ENCODE measurements around the gene RTKN. TPM values are rescaled to one million over a fixed set of nuclear protein-coding genes. Genes with fewer than 3 reads are reported as not detected.

Gene RTKN
- polyA plus RNA-seq, 2 of the 4 experiments (the other 2 are of a cell fraction) = 15.1 to 20.1 TPM

DNA sequence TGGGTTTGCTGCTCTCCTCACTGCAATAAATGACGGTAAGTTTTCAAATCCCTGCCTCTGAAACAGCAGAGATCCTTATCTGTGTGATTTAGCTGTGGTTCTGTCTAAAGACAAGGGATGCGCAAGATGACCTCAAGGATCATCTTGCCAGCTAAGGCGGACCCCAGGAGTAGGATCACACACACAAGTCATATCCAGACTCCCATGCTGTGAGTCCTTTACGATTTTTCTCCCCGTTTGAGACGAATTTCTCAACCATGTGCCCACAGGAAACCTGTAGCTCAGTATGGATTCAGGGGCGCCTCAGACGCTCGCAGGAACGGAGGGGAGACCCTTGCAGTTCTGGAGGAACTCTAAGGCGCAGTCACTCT, 50.5 kb downstream of the RTKN start:
- TF ChIP-seq GATA3 (IDR thresholded peaks at IDR 0.05; ENCODE audit: borderline replicate concordance) = peak; percentile 44; the same call in 1 of the 2 replicates
- no peak for TF ChIP-seq FOXS1 (CRISPR knock-in tag; IDR thresholded peaks at IDR 0.05)

DNA sequence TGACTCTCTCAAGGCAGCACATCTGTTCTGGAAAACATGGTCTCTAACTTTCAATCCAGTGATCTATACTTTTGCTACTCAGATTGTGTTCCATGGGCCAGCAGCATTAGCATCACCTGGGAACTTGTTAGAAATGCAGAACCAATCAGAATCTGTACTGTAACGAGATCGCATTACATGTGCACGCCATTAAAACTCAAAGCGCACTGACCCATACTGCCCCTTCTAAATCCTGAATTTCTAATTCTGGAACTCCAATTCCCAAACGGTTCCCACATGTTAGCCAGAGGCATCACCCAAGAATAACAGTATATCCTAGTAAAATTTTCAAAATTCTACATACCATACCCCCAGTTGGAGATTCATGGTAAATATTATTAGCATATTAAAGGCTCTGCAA, 51.1 kb downstream of the RTKN start:
- TF ChIP-seq CHD2 (IDR thresholded peaks at IDR 0.05; ENCODE audit: low read length, partially characterized antibody) (no peak), RFX5 (IDR thresholded peaks at IDR 0.05) (no peak), MAZ (IDR thresholded peaks at IDR 0.05; ENCODE audit: borderline replicate concordance, low read depth, low read length) (no peak), CHD4 (IDR thresholded peaks at IDR 0.05; ENCODE audit: borderline replicate concordance) (no peak), NR3C1 (IDR thresholded peaks at IDR 0.05) (no peak), ZFP36 (IDR thresholded peaks at IDR 0.05; ENCODE audit: borderline replicate concordance, partially characterized antibody) (no peak), SMC3 (IDR thresholded peaks at IDR 0.05) (no peak), CBX2 (IDR thresholded peaks at IDR 0.05; ENCODE audit: borderline replicate concordance, low read depth) (no peak), RAD21 (conservative IDR thresholded peaks at IDR 0.05 in 1 of 2, IDR thresholded peaks at IDR 0.05 in 1 of 2) (no peak), HOXA7 (CRISPR knock-in tag; IDR thresholded peaks at IDR 0.05) (no peak)
- TF ChIP-seq, protein P1, sequence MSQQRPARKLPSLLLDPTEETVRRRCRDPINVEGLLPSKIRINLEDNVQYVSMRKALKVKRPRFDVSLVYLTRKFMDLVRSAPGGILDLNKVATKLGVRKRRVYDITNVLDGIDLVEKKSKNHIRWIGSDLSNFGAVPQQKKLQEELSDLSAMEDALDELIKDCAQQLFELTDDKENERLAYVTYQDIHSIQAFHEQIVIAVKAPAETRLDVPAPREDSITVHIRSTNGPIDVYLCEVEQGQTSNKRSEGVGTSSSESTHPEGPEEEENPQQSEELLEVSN (IDR thresholded peaks at IDR 0.05; ENCODE audit: borderline replicate concordance, low read depth) = no peak
- 77% methylated on average over 5 of the region's 5 CpGs for WGBS (ENCODE audit: missing lambda C conversion rate)
- no peaks in the 10 kb centered on the region for H3K9me3 ChIP-seq
- peak overlapping the region; percentile 72 for H3K4me3 ChIP-seq
- no peak for ATAC-seq
- no peak for DNase-seq (ENCODE audit: low read depth in 1 of 2, low spot score in 1 of 2)
- CTCF ChIA-PET = interaction anchor here (0.8 to 4.7 kb wide), 18 partner anchors 8 to 193 kb away, joined by 3 to 39 read pairs (median 10); partner anchors contain the start of genes DCTN1 and INO80B
- FAIRE-seq = no peak
- H3K4me1 ChIP-seq = peaks cover 24% of the 10 kb centered on the region
- POLR2A ChIA-PET = no interaction called here
- peak overlapping the region in 1 of 2 experiments; percentile 93; a peak in 1 of 6 replicates for H3K27ac ChIP-seq
- peak overlapping the region; percentile 90 for H3K4me2 ChIP-seq

More for the DNA sequence above, 50.5 kb downstream of the RTKN start:
- ATAC-seq (peak in 1 of 2 experiments; percentile 47; a peak in 5 of 6 replicates), DNase-seq (ENCODE audit: low read depth in 1 of 2, low spot score in 1 of 2) (peak in 1 of 2 experiments; percentile 49), FAIRE-seq (no peak)
- peak overlapping the region; percentile 72 for H3K4me3 ChIP-seq
- CTCF ChIA-PET = interaction anchor here (0.5 to 4.7 kb wide), 46 partner anchors 9 to 566 kb away, joined by 3 to 39 read pairs (median 4); partner anchors contain the start of genes DCTN1 and INO80B
- 2% methylated on average over 11 of the region's 11 CpGs for WGBS (ENCODE audit: missing lambda C conversion rate)
- H3K27ac ChIP-seq = peak overlapping the region; percentile 85 to 93
- H3K9me3 ChIP-seq = no peaks in the 10 kb centered on the region
- POLR2A ChIA-PET = interaction anchor here (1.0 kb wide), 1 partner anchor 30 kb away, joined by 3 read pairs; the partner anchor contains the start of genes C2orf81 and WDR54
- peak overlapping the region; percentile 90 for H3K4me2 ChIP-seq
- H3K4me1 ChIP-seq = peaks cover 24% of the 10 kb centered on the region

DNA sequence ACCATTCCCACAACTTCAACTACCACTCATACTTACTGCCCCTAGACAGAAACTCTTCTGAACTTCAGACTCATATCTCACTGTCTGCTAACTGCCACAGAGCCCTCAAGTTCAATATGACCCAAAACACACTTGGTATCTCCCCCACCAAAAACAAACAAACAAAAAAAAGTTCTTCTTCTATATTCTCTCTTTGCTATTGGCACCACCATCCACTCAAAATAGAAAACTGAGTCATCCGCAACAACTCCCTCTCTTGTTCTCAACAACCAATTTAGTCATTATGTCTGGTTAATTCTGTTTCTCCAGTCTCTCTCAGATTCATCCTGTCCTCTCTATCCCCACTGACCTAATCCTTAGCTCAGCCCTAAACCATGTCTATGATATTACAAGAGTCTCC, 54.4 kb downstream of the RTKN start:
- peaks cover 27% of the 10 kb centered on the region for H3K4me1 ChIP-seq
- no peak overlapping the region for H3K27ac ChIP-seq
- H3K4me3 ChIP-seq = no peak overlapping the region
- ChIA-PET POLR2A (no interaction called here), CTCF (interaction anchor here (1.2 to 1.4 kb wide), 3 partner anchors 13 to 136 kb away, joined by 4 to 6 read pairs (median 4); no protein-coding TSS in a partner anchor)
- DNase-seq (ENCODE audit: low read depth in 1 of 2, low spot score in 1 of 2) = no peak
- FAIRE-seq = no peak
- no peak overlapping the region for H3K4me2 ChIP-seq
- TF ChIP-seq HOXA7 (CRISPR knock-in tag; IDR thresholded peaks at IDR 0.05) = no peak
- TF ChIP-seq ZC3H11A (IDR thresholded peaks at IDR 0.05) = no peak
- TF ChIP-seq POLR2AphosphoS2 (conservative IDR thresholded peaks at IDR 0.05; ENCODE audit: low read length) = no peak
- TF ChIP-seq, protein P1 (IDR thresholded peaks at IDR 0.05; ENCODE audit: borderline replicate concordance, low read depth) = no peak
- no peak for TF ChIP-seq ZFP36 (IDR thresholded peaks at IDR 0.05; ENCODE audit: borderline replicate concordance, partially characterized antibody)
- no peak for TF ChIP-seq CEBPB (IDR thresholded peaks at IDR 0.05)
- no peak for TF ChIP-seq CHD4 (IDR thresholded peaks at IDR 0.05; ENCODE audit: borderline replicate concordance)
- TF ChIP-seq RFX5 (IDR thresholded peaks at IDR 0.05) = no peak
- no peak for TF ChIP-seq GATA3 (IDR thresholded peaks at IDR 0.05; ENCODE audit: borderline replicate concordance)
- TF ChIP-seq, protein P2, sequence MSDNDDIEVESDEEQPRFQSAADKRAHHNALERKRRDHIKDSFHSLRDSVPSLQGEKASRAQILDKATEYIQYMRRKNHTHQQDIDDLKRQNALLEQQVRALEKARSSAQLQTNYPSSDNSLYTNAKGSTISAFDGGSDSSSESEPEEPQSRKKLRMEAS (IDR thresholded peaks at IDR 0.05) = no peak
- no peak for TF ChIP-seq NFE2L2 (conservative IDR thresholded peaks at IDR 0.05; ENCODE audit: low read length)
- TF ChIP-seq HOXB5 (CRISPR knock-in tag; IDR thresholded peaks at IDR 0.05) = no peak
- no peak for TF ChIP-seq HEYL (CRISPR knock-in tag; IDR thresholded peaks at IDR 0.05)
- TF ChIP-seq ESRRA (IDR thresholded peaks at IDR 0.05; ENCODE audit: borderline replicate concordance, low read length) = no peak
- no peak for TF ChIP-seq CBX8 (IDR thresholded peaks at IDR 0.05)
- no peak for TF ChIP-seq EHF (CRISPR knock-in tag; IDR thresholded peaks at IDR 0.05)
- TF ChIP-seq MAFK (IDR thresholded peaks at IDR 0.05; ENCODE audit: partially characterized antibody) = no peak
- TF ChIP-seq EHMT2 (IDR thresholded peaks at IDR 0.05; ENCODE audit: low read depth) = no peak
- H3K9me3 ChIP-seq = no peaks in the 10 kb centered on the region
- WGBS (ENCODE audit: missing lambda C conversion rate) = 94% methylated on average over 1 of the region's 1 CpG
- ATAC-seq = no peak

All from A549 (cell line).